Measurements from ENCODE around the gene PRH1. TPM values are rescaled to one million over a fixed set of nuclear protein-coding genes. Genes with fewer than 3 reads are reported as not detected.

PRH1 gene
- 7.3 and 18.3 TPM in 2 replicates for total RNA-seq

GRCh38 chr12:10884086-10884725 is at the start of gene PRH1:
Gene PRH1 (minus strand): TSS chr12:10884255. CDS start chr12:10884217, 38 bp downstream.

DNA sequence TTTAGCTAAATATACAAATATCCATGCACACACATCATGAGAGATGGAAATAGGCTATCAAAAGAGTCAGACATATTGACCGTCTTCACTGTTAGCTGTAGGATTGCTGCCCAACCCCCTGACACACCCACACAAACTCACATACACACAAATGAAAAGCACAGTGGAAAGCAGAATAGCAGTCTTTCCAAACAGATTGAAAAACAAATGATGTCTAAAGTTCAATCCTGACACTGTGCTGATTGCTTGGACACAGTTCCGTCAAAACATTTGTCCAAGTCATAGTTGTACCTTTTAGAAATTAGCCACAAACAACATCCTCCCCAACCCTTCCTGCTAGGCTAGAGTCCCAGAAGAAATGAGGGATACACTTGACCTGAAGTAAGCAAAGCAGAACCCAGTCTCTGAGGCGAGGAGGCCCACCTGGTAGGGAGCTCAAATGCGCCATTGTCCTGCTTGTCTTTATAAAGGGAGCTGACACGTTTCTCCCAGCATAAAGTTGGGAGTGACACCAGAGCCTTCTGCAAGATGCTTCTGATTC is 44.8 kb upstream of the PRH1 start, which contains the start of gene PRH2:
Gene PRH2 (plus strand): TSS at position 491 of the 541 bp plus-strand sequence. CDS start 38 bp downstream, at position 529.

DNA sequence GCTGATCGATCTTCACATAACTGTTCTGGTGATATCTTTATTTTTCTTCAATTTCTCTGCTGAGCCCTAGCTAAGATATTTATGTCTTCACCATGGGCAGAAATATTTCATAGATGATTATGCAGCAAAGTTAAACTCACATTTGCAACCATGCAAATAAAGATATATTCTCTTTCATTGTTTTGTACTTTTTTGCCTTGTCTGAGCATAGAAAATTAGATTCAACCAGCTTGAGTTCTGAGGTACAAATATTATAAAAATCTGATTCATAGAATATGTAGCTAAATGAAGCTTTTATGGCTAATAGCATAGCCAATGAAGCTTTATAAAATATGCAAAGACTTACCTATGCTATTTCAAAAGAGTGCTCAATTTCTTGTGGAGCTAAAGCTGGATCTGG is 25.4 kb upstream of the PRH1 start, which contains the start of gene TAS2R13:
Gene TAS2R13 (minus strand): TSS at position 101 of the 400 bp plus-strand sequence. CDS start 264 bp downstream, outside the sequence.

DNA sequence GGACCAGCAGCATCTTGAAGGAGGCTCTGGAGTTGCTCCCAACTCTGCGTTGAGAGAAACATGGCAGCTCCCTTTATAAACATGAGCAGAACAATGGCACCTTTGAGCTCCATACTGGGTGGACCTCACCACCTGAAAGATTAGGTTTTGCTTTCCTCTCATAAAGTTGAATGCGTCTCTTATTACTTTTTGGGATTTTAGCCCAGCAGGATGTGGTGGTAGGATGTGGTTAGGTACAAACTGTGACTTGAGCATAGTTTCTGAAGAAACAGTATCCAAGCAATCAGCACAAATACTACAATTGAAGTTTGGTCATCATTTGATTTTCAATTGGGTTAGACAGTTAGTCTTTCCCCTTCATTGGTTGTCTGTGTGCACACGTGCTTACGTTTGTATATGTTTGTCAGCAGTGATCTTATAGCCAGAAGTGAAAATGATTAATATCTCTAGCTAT is 34.6 kb downstream of the PRH1 start, which contains the start of gene PRR4:
Gene PRR4 (minus strand): TSS at position 51 of the 454 bp plus-strand sequence. CDS start 38 bp downstream, at position 13.

Other genes with a start within 250 kb of the PRH1 start
- gene STYK1, start 210.2 kb downstream of the PRH1 start, total RNA-seq: 2.0 and 4.8 TPM in 2 replicates
- 64.5 and 153 TPM in 2 replicates for gene YBX3, start 160.9 kb downstream of the PRH1 start, total RNA-seq
- gene TAS2R7, start 81.6 kb downstream of the PRH1 start, total RNA-seq: under 0.01 TPM in 1 of 2 replicates, not detected in the other
- under 0.01 TPM in 1 of 2 replicates, not detected in the other for gene TAS2R8, start 77.0 kb downstream of the PRH1 start, total RNA-seq
- not detected in 2 replicates for gene TAS2R9, start 74.1 kb downstream of the PRH1 start, total RNA-seq
- gene TAS2R10, start 57.9 kb downstream of the PRH1 start, total RNA-seq: under 0.01 and 0.19 TPM in 2 replicates
- 0.28 and 1.2 TPM in 2 replicates for gene PRR4, start 34.8 kb downstream of the PRH1 start, total RNA-seq
- gene TAS2R13, start 25.3 kb upstream of the PRH1 start, total RNA-seq: 0.58 and 1.1 TPM in 2 replicates
- 0.19 TPM in 1 of 2 replicates, not detected in the other for gene PRH2, start 45.0 kb upstream of the PRH1 start, total RNA-seq
- gene TAS2R14, start 55.0 kb upstream of the PRH1 start, total RNA-seq: 1.5 and 3.7 TPM in 2 replicates
- gene TAS2R50, start 102.7 kb upstream of the PRH1 start, total RNA-seq: 1.5 and 3.1 TPM in 2 replicates
- 1.2 and 4.2 TPM in 2 replicates for gene TAS2R20, start 114.0 kb upstream of the PRH1 start, total RNA-seq
- 2.1 and 7.3 TPM in 2 replicates for gene TAS2R19, start 138.4 kb upstream of the PRH1 start, total RNA-seq
- 2.5 and 5.6 TPM in 2 replicates for gene TAS2R31, start 147.2 kb upstream of the PRH1 start, total RNA-seq
- 1.5 and 2.8 TPM in 2 replicates for gene TAS2R46, start 178.0 kb upstream of the PRH1 start, total RNA-seq
- gene TAS2R43, start 208.1 kb upstream of the PRH1 start, total RNA-seq: 0.19 and 1.4 TPM in 2 replicates

All from regular cardiac myocyte (primary cell).